Ascending aorta (tissue), 2 donors: ENCODE data around the gene AGAP1. TPM values are rescaled to one million over a fixed set of nuclear protein-coding genes. Genes with fewer than 3 reads are reported as not detected.
A peak's percentile ranks its signal among the peaks of the same experiment; 100 is the strongest.

ENCODE experiments used
- DNase-seq, 2 donors: peaks; one replicate each; pipeline ENCODE4 v3.0.0-alpha.2; 2019; ENCODE audit warnings: low spot score in 2 of 2
- H3K27ac ChIP-seq, 2 donors: fragments of 200-600 bp; sonication (generic); one replicate each; pipeline ENCODE4 v1.5.1; 2016 to 2017; ENCODE audit warnings: mild to moderate bottlenecking in 1 of 2
- H3K27me3 ChIP-seq: fragments of 200-600 bp; sonication (generic); one replicate; pipeline ENCODE4 v1.5.1; 2017
- H3K36me3 ChIP-seq, 2 donors: fragments of 200-600 bp; sonication (generic); one replicate each; pipeline ENCODE4 v1.5.1; 2016
- H3K4me1 ChIP-seq, 2 donors: fragments of 200-600 bp; sonication (generic); one replicate each; pipeline ENCODE4 v1.5.1; 2016 to 2017; ENCODE audit warnings: mild to moderate bottlenecking in 1 of 2
- H3K4me3 ChIP-seq, 2 donors: fragments of 200-600 bp; sonication (generic); one replicate each; pipeline ENCODE4 v1.5.1; 2016 to 2017; ENCODE audit warnings: mild to moderate bottlenecking in 1 of 2
- H3K9me3 ChIP-seq, 2 donors: fragments of 200-600 bp; sonication (generic); one replicate each; pipeline ENCODE4 v1.5.1; 2016
- CTCF ChIP-seq, 3 experiments: fragments of 200-600 bp in 2 of 3; fragments of 450-650 bp in 1 of 3; sonication (generic) in 2 of 3; IDR thresholded peaks; one replicate each; pipeline ENCODE4 v1.5.1; 2016 to 2019; ENCODE audit warnings: antibody characterized with exemption in 3 of 3, mild to moderate bottlenecking in 1 of 3, moderate library complexity in 1 of 3
- intact Hi-C: fragments of 100-400 bp; cut with DNase I; formaldehyde crosslinking; loops from one replicate; pipeline ENCODE4 v1.15.1; 2023
- total RNA-seq: library from RNA; depleted of rRNA; stranded (reverse); fragments of >200 nt; gene quantifications from one replicate; pipeline ENCODE4 v1.1.0, GENCODE V29; 2016

The AGAP1 gene
- total RNA-seq, 1 donor from 2014 or later = 19.7 TPM

GRCh38 chr2:235634435-235635158 lies 140.8 kb downstream of the AGAP1 start:
- DNase-seq = no peak
- Histone ChIP-seq H3K36me3 (no peaks in the 10 kb centered on the region), H3K9me3 (no peaks in the 10 kb centered on the region), H3K27ac (no peak overlapping the region), H3K4me3 (no peak overlapping the region), H3K4me1 (peaks cover 0 to 9% of the 10 kb centered on the region in 2 donors), H3K27me3 (no peaks in the 10 kb centered on the region)
- intact Hi-C loops = no loop called here
- TF ChIP-seq CTCF (IDR thresholded peaks at IDR 0.05) = no peak

GRCh38 chr2:235636546-235636945 lies 142.7 kb downstream of the AGAP1 start:
- intact Hi-C loops = no loop called here
- no peak for DNase-seq
- H3K27ac ChIP-seq = no peak overlapping the region
- no peak overlapping the region for H3K4me3 ChIP-seq
- no peaks in the 10 kb centered on the region for H3K36me3 ChIP-seq
- no peaks in the 10 kb centered on the region for H3K27me3 ChIP-seq
- TF ChIP-seq CTCF (IDR thresholded peaks at IDR 0.05) = no peak
- H3K4me1 ChIP-seq = peaks cover 4 to 23% of the 10 kb centered on the region in 2 donors
- no peaks in the 10 kb centered on the region for H3K9me3 ChIP-seq

GRCh38 chr2:235637896-235638295 lies 144.1 kb downstream of the AGAP1 start:
- Histone ChIP-seq H3K9me3 (no peaks in the 10 kb centered on the region), H3K4me1 (peaks cover 4 to 23% of the 10 kb centered on the region in 2 donors), H3K27me3 (no peaks in the 10 kb centered on the region), H3K4me3 (no peak overlapping the region), H3K27ac (peak overlapping the region in 1 of 2 donors; percentile 76), H3K36me3 (no peaks in the 10 kb centered on the region)
- intact Hi-C loops = no loop called here
- no peak for TF ChIP-seq CTCF (IDR thresholded peaks at IDR 0.05)
- no peak for DNase-seq

- H3K27ac ChIP-seq = peak overlapping the region; percentile 64 to 76
- no peak for DNase-seq
Measured at GRCh38 chr2:235638541-235639427, 144.9 kb downstream of the AGAP1 start.

GRCh38 chr2:235639428-235639773 lies 145.6 kb downstream of the AGAP1 start:
- Histone ChIP-seq H3K36me3 (no peaks in the 10 kb centered on the region), H3K4me3 (peak overlapping the region in 1 of 2 donors; percentile 21), H3K4me1 (peaks cover 4 to 23% of the 10 kb centered on the region in 2 donors), H3K27ac (peak overlapping the region; percentile 64 to 76), H3K27me3 (no peaks in the 10 kb centered on the region), H3K9me3 (no peaks in the 10 kb centered on the region)
- no peak for TF ChIP-seq CTCF (IDR thresholded peaks at IDR 0.05)
- intact Hi-C loops = no loop called here
- DNase-seq = peak; percentile 68 to 90

More at GRCh38 chr2:235638541-235639427, 144.9 kb downstream of the AGAP1 start:
- Histone ChIP-seq H3K4me3 (no peak overlapping the region), H3K4me1 (peaks cover 4 to 23% of the 10 kb centered on the region in 2 donors), H3K9me3 (no peaks in the 10 kb centered on the region), H3K36me3 (no peaks in the 10 kb centered on the region), H3K27me3 (no peaks in the 10 kb centered on the region)
- intact Hi-C loops = no loop called here
- no peak for TF ChIP-seq CTCF (IDR thresholded peaks at IDR 0.05)
